SK-N-SH treated with all-trans-retinoic acid at 6 μM for 48 hours (cell line): ENCODE results near the gene SLC25A6.

Experiments used
- ATAC-seq: fragments of 200-7000 bp; cut with Tn5 transposase; 3 replicates; pipeline ENCODE4 v1.9.1; 2020; ENCODE audit warnings: mild to moderate bottlenecking, moderate library complexity
- ARNTL ChIP-seq: fragments of 450-650 bp; formaldehyde crosslinking; IDR thresholded peaks from 2 replicates; pipeline ENCODE4 v1.5.0; 2020; ENCODE audit warnings: low read depth, mild to moderate bottlenecking, moderate library complexity, borderline replicate concordance
- CREB5 ChIP-seq: fragments of 250-450 bp; sonication (Bioruptor Pico); IDR thresholded peaks from 2 replicates; pipeline ENCODE4 v1.5.1; 2020; ENCODE audit warnings: low read depth, mild to moderate bottlenecking, moderate library complexity
- CSDC2 ChIP-seq: fragments of 250-450 bp; sonication (Bioruptor Pico); IDR thresholded peaks from 2 replicates; pipeline ENCODE4 v1.5.0; 2020; ENCODE audit warnings: mild to moderate bottlenecking, moderate library complexity
- CSRNP3 ChIP-seq: fragments of 250-450 bp; sonication (Bioruptor Pico); IDR thresholded peaks from 2 replicates; pipeline ENCODE4 v1.5.1; 2021; ENCODE audit warnings: mild to moderate bottlenecking, moderate library complexity
- ESRRG ChIP-seq: fragments of 250-450 bp; sonication (Bioruptor Pico); IDR thresholded peaks from 2 replicates; pipeline ENCODE4 v1.6.1; 2021; ENCODE audit warnings: mild to moderate bottlenecking
- GLIS3 ChIP-seq: fragments of 250-450 bp; sonication (Bioruptor Pico); IDR thresholded peaks from 2 replicates; pipeline ENCODE4 v1.5.0; 2020; ENCODE audit warnings: mild to moderate bottlenecking, moderate library complexity
- OSR1 ChIP-seq: fragments of 250-450 bp; sonication (Bioruptor Pico); IDR thresholded peaks from 2 replicates; pipeline ENCODE4 v1.8.0; 2022; ENCODE audit warnings: moderate library complexity, mild to moderate bottlenecking, inconsistent platforms
- PATZ1 ChIP-seq: fragments of 250-450 bp; sonication (Bioruptor Pico); IDR thresholded peaks from 2 replicates; pipeline ENCODE4 v1.8.0; 2020; ENCODE audit warnings: mild to moderate bottlenecking, moderate library complexity, borderline replicate concordance
- PPARA ChIP-seq: fragments of 250-450 bp; sonication (Bioruptor Pico); IDR thresholded peaks from 2 replicates; pipeline ENCODE4 v1.5.0; 2020; ENCODE audit warnings: mild to moderate bottlenecking, borderline replicate concordance
- TSHZ2 ChIP-seq: fragments of 250-450 bp; sonication (Bioruptor Pico); IDR thresholded peaks from 2 replicates; pipeline ENCODE4 v1.5.0; 2020; ENCODE audit warnings: mild to moderate bottlenecking, moderate library complexity
- ZFP3 ChIP-seq: fragments of 250-450 bp; sonication (Bioruptor Pico); IDR thresholded peaks from 2 replicates; pipeline ENCODE4 v1.5.0; 2020; ENCODE audit warnings: mild to moderate bottlenecking, moderate library complexity
- ZFP30 ChIP-seq: fragments of 450-650 bp; formaldehyde crosslinking; IDR thresholded peaks from 2 replicates; pipeline ENCODE4 v1.5.0; 2022; ENCODE audit warnings: mild to moderate bottlenecking, moderate library complexity
- ZNF70 ChIP-seq: fragments of 450-650 bp; formaldehyde crosslinking; IDR thresholded peaks from 2 replicates; pipeline ENCODE4 v1.5.0; 2020; ENCODE audit warnings: mild to moderate bottlenecking, moderate library complexity

Gene SLC25A6

GRCh38 chrX:1395646-1396216 is 3.8 kb upstream of the SLC25A6 start:
- no peak for TF ChIP-seq ESRRG (CRISPR knock-in tag)
- no peak for TF ChIP-seq PPARA (CRISPR knock-in tag)
- no peak for TF ChIP-seq TSHZ2 (CRISPR knock-in tag)
- no peak for TF ChIP-seq PATZ1 (CRISPR knock-in tag)
- TF ChIP-seq GLIS3 (CRISPR knock-in tag) = no peak
- no peak for TF ChIP-seq CSDC2
- no peak for TF ChIP-seq CSRNP3 (CRISPR knock-in tag)
- TF ChIP-seq ZFP3 = no peak
- no peak for TF ChIP-seq ARNTL (CRISPR knock-in tag)

GRCh38 chrX:1394731-1395501 is 3.0 kb upstream of the SLC25A6 start:
- no peak for TF ChIP-seq ZFP3
- TF ChIP-seq CSRNP3 (CRISPR knock-in tag) = no peak
- TF ChIP-seq PPARA (CRISPR knock-in tag) = no peak
- no peak for TF ChIP-seq OSR1
- TF ChIP-seq ZNF70 (CRISPR knock-in tag) = no peak
- TF ChIP-seq PATZ1 (CRISPR knock-in tag) = no peak
- TF ChIP-seq GLIS3 (CRISPR knock-in tag) = no peak
- TF ChIP-seq ZFP30 = no peak
- ATAC-seq = no peak

More at GRCh38 chrX:1395646-1396216, 3.8 kb upstream of the SLC25A6 start:
- no peak for ATAC-seq

- TF ChIP-seq PPARA (CRISPR knock-in tag) = no peak
- no peak for TF ChIP-seq CREB5 (CRISPR knock-in tag)
- no peak for ATAC-seq
Observed at GRCh38 chrX:1393871-1394615, 2.1 kb upstream of the SLC25A6 start.
